HG02852 (cell line): Measurements from ENCODE around the gene DCBLD1.

Experiments used
- ATAC-seq: cut with Tn5 transposase; IDR thresholded peaks from one replicate; pipeline ENCODE4 v1.9.1; 2021; ENCODE audit warnings: mild to moderate bottlenecking, moderate library complexity; ENCODE audit not compliant: unreplicated experiment

DCBLD1 gene

GRCh38 chr6:117469791-117470190, 12.7 kb upstream of the DCBLD1 start:
- ATAC-seq = no peak

GRCh38 chr6:117472667-117473066, 9.8 kb upstream of the DCBLD1 start:
- ATAC-seq = no peak

GRCh38 chr6:117473401-117473800, 9.1 kb upstream of the DCBLD1 start:
- ATAC-seq = no peak

GRCh38 chr6:117477988-117478852, 4.3 kb upstream of the DCBLD1 start:
- ATAC-seq = peak; percentile 37

- ATAC-seq = no peak
Observed at GRCh38 chr6:117478853-117479231, 3.6 kb upstream of the DCBLD1 start.

- ATAC-seq = no peak
Observed at GRCh38 chr6:117480651-117481050, 1.8 kb upstream of the DCBLD1 start.

GRCh38 chr6:117481278-117481925, 1.1 kb upstream of the DCBLD1 start:
- no peak for ATAC-seq

- ATAC-seq = no peak
Observed at GRCh38 chr6:117481926-117482239, 591 bp upstream of the DCBLD1 start.

- ATAC-seq = peak; percentile 16
Observed at GRCh38 chr6:117483004-117483644, 650 bp downstream of the DCBLD1 start.

- ATAC-seq = peak; percentile 14
Observed at GRCh38 chr6:117483645-117484016, 1.2 kb downstream of the DCBLD1 start.

- no peak for ATAC-seq
Observed at GRCh38 chr6:117484052-117484646, 1.7 kb downstream of the DCBLD1 start.

GRCh38 chr6:117485433-117485832, 3.0 kb downstream of the DCBLD1 start:
- no peak for ATAC-seq

GRCh38 chr6:117487821-117488220, 5.3 kb downstream of the DCBLD1 start:
- no peak for ATAC-seq

- ATAC-seq = no peak
Observed at GRCh38 chr6:117489003-117489402, 6.5 kb downstream of the DCBLD1 start.

GRCh38 chr6:117491916-117492315, 9.4 kb downstream of the DCBLD1 start:
- ATAC-seq = no peak

- no peak for ATAC-seq
Observed at GRCh38 chr6:117493470-117493869, 11.0 kb downstream of the DCBLD1 start.

GRCh38 chr6:117494283-117494682, 11.8 kb downstream of the DCBLD1 start:
- ATAC-seq = no peak

GRCh38 chr6:117494694-117495318, 12.3 kb downstream of the DCBLD1 start:
- no peak for ATAC-seq

GRCh38 chr6:117495425-117495824, 13.0 kb downstream of the DCBLD1 start:
- no peak for ATAC-seq

GRCh38 chr6:117495869-117496268, 13.4 kb downstream of the DCBLD1 start:
- no peak for ATAC-seq

GRCh38 chr6:117496383-117496990, 14.0 kb downstream of the DCBLD1 start:
- ATAC-seq = peak; percentile 39
